ENCODE measurements around the gene FXYD4.
"Not testable (repeated sequence)": the region's sequence is repeated elsewhere in the genome, so short reads cannot be mapped to it uniquely, and the experiment has no call there.

Gene FXYD4

GRCh38 chr10:43421201-43421507 is 49.7 kb downstream of the FXYD4 start:
- H3K4me1 Mint-ChIP-seq (ENCODE audit: low read depth), result peaks cover 38% of the 10 kb centered on the region

GRCh38 chr10:43421519-43421918 is 50.1 kb downstream of the FXYD4 start:
- H3K4me1 Mint-ChIP-seq (ENCODE audit: low read depth), result peaks cover 38% of the 10 kb centered on the region
- H3K36me3 Mint-ChIP-seq (ENCODE audit: low read depth), result no peaks in the 10 kb centered on the region
- H3K27ac Mint-ChIP-seq, result peak overlapping the region; percentile 53
- H3K27me3 Mint-ChIP-seq (ENCODE audit: low read depth), result no peaks in the 10 kb centered on the region
- peak overlapping the region; percentile 64 for H3K4me3 Mint-ChIP-seq
- H3K9me3 Mint-ChIP-seq, result no peaks in the 10 kb centered on the region

More at GRCh38 chr10:43421201-43421507, 49.7 kb downstream of the FXYD4 start:
- Mint-ChIP-seq H3K27me3 (ENCODE audit: low read depth) (no peaks in the 10 kb centered on the region), H3K36me3 (ENCODE audit: low read depth) (no peaks in the 10 kb centered on the region), H3K27ac (peak overlapping the region; percentile 98), H3K9me3 (no peaks in the 10 kb centered on the region), H3K4me3 (peak overlapping the region; percentile 87)

- H3K4me3 Mint-ChIP-seq; H3K36me3 Mint-ChIP-seq (ENCODE audit: low read depth); H3K9me3 Mint-ChIP-seq; H3K27ac Mint-ChIP-seq; H3K27me3 Mint-ChIP-seq (ENCODE audit: low read depth): not testable (repeated sequence)
- H3K4me1 Mint-ChIP-seq (ENCODE audit: low read depth), result peaks cover 39% of the 10 kb centered on the region
These were observed 50.5 kb downstream of the FXYD4 start for GRCh38 chr10:43421944-43422343.

- no peaks in the 10 kb centered on the region for H3K27me3 Mint-ChIP-seq (ENCODE audit: low read depth)
- peaks cover 28% of the 10 kb centered on the region for H3K4me1 Mint-ChIP-seq (ENCODE audit: low read depth)
- no peak overlapping the region for H3K27ac Mint-ChIP-seq
- no peaks in the 10 kb centered on the region for H3K36me3 Mint-ChIP-seq (ENCODE audit: low read depth)
- H3K4me3 Mint-ChIP-seq, result no peak overlapping the region
- no peaks in the 10 kb centered on the region for H3K9me3 Mint-ChIP-seq
These were observed 53.0 kb downstream of the FXYD4 start for GRCh38 chr10:43424416-43424815.

All from T-helper 1 cell treated with Interleukin-12 subunit alpha and Interleukin-12 subunit beta and Interleukin-4 antibody, amounts not matched to agents 30 μg/mL and 1 μg/mL, for 36 hours (primary cell).